ENCODE measurements around the gene ATG7.
"Not testable (repeated sequence)": the region's sequence is repeated elsewhere in the genome, so short reads cannot be mapped to it uniquely, and the experiment has no call there.

The ATG7 gene

DNA sequence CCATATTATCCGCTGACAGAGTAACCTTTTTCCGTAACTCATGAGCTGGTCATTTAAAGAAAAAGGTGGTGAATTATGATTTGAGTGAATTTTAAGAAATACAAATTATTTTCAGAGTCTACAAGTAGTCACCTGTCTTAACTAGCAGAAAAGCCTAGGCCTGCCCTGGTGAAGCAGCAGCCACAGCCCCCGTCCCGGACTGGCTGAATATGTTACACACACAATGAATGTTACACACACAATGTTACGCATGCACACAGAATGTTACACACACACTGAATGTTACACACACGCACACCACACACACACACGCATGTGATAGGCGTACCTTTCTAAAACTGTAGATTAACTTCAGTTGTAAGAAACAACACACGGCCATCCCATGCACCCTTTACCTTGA is 293.7 kb downstream of the ATG7 start:
- DNase-seq (ENCODE audit: low read depth in 3 of 3) = no peak

DNA sequence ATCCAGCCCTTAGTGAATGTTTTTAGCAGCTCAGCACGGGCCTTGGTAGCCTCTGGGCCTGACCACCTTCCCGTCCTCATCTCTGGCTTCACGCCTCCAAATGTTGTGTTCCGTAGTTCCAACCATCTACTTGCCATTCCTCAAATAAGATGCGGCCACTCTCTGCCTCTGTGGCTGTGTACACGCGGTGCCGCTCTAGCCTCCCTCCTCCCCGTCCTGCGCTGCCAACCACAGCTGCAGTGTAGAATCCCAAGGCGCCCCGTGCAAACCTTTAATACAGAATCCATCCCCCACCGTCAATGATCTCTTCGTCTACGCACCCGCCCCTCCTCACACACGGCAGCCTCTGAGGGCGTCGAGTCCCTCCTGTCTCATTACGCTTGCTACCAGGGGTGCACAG is 294.3 kb downstream of the ATG7 start:
- DNase-seq (ENCODE audit: low read depth in 3 of 3) = no peak

DNA sequence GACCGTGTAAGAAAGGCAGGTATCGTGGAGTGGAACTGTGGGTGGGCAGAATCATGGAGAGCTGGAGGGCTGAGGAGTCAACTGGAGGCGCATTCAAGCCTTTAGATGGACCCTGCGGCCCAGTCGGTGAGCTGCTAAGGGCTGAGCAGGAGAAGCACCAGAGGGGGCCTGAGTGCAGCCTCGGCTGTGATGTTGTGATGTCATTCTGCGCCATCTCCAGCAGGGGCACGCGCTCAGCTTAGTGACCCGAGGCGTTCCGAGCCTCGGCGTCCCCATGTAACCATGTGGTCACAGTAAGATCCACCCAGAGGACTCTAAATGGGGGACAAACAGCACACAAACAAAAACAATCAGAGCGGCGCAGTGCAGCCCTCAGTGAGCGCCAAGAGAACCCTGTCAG is 294.7 kb downstream of the ATG7 start:
- DNase-seq (ENCODE audit: low read depth in 3 of 3) = no peak

DNA sequence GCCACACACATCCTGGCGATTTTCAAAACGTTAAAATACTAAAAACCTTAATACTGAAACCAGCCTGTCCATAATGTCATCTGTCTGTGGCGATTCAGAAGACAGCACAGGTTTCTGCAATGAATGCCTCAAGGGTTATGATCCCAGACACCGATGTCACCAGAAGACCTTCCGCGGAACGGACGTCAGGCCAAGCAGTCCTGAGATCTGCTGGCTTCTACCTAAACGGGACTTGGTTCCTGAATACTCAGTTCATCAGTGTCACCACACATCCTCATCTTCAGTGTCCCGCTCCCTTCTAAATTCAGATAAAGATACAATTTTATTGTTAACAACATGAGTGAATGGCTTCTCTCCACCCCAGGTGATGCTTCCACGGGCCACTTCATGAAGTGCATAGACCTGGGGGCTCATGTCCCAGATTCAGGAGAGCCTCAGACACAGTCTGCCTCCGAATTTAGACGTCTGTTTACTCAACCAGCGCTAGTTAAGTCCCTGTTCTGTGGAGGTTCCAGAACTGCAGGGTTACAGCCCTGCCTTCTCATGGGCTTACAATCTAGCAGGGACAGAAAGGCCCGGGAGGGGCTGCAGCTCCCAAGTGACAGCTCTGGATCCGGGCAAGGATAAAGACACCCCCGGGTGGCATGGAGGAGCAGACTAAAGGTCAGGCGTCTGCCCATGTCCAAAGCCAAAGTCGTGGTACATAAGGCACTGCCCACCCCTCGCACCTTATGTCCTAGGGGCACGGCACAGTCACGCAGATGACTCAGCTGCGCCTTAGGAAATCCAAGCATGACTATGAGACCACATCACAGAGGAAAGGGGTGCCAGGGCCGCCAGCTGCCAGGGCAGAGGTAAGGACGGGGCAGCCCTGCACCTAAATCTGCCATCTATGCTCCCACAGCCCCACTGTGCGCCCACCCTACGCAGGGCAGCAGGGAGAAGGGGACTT is 295.6 kb downstream of the ATG7 start:
- DNase-seq (ENCODE audit: low read depth in 3 of 3) = no peak

DNA sequence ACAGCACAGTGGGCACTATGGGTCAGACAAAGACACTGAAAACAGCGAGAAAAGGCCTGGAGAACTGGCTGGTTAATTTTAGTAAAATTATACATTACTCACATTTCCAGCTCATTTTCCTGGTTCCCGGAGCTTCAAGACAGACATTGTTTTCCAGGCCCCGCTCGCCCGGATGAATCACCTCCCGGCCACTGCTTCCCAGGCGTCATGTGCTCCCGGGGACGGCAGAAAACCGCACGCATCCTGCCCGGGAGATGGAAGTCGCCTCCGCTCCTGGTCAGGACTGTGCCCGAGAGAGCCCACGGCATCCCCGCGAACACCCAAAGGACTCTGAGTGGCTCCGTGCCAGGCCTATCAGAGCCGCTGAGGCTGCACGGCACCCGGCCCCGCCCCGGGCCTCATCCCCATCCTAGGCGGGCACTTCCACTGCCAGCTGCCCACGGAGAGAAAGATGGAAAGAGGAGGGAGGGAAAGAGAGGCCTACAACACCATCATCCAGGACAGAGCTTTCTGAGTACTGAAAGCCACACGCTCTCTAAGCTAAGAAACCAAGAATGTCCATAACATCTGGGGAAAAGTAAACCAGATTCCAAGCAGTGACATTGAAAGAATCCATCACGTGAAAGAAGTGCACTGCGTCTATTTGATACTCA is 296.4 kb downstream of the ATG7 start:
- DNase-seq (ENCODE audit: low read depth in 3 of 3) = no peak

DNA sequence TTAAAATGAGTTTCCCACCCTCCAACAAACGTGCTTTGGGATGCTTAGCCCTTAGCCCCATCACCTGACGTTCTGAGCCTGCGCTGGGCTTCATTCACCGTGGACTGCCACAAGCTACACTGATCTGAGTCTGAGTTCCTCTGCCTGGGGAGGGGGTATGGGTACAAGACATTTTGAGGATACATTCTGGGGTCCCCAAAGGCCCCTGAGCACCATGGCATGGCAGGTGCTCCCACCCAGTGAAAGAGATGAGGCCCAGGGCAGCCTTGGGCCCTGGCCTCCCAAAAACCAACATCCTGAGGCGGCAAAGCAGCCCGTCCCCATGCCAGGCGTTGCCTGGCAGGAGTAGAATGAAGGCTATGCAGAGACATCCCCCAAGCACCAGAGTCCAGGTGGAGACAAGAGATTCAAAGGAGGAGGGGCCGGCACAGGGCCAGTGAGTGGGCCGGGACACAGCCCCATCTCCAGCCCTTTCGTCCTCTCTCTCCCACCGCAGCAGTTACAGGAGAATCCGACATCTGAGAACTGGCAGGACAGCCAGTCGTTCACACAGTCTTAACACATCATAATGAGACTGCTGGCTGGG is 297.1 kb downstream of the ATG7 start:
- DNase-seq (ENCODE audit: low read depth in 3 of 3) = no peak

DNA sequence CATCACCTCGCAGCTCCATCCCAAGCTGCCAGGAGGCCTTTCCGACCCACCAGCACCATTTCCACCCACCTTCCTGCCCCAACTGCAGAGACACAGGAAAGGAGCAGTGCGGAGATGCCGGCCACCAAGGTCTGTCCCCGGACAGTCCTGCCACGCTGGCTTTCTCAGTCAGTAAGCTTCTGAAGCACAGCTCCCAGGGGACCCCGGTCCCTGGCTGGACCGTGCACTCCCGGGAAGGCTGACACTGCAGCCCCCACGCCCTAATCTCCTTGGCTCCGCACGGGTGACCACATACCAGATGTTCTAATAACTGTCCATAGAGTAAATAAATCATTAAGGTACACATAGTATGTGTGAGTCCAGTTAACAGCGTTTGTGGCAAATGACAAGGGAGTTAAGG is 298.1 kb downstream of the ATG7 start:
- no peak for DNase-seq (ENCODE audit: low read depth in 3 of 3)

DNA sequence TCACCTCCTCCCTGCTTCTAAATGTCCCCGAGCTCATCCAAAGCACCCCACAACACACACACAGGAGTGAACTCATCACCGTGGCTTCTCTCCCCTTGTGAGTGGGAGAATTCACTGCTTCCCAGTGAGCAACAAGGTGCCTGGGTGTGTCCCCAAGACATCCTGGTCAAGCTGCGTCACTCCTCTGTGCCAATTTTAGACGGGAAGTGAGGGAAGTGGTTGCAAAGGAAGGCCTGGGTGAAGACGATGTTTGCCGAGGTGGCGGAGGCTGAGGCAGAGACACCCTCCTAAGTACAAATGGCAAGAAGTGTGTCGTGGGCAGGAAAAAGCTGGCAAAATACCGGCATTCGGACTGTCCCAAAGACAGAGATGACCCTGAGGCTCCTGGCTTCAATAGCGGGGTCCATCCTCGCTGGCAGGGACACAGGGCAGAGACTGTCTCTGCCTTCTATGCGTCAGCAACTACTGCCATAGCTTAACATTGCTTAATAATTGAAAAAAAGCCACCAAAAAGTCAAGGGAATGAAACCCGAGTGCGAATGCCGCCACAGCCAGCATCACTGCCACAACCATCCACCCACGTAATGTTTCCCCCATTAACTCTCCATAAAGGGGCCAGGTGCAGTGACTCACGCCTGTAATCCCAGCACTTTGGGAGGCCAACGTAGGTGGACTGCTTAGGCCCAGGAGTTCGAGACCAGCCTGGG is 298.7 kb downstream of the ATG7 start:
- no peak for DNase-seq (ENCODE audit: low read depth in 3 of 3)

DNA sequence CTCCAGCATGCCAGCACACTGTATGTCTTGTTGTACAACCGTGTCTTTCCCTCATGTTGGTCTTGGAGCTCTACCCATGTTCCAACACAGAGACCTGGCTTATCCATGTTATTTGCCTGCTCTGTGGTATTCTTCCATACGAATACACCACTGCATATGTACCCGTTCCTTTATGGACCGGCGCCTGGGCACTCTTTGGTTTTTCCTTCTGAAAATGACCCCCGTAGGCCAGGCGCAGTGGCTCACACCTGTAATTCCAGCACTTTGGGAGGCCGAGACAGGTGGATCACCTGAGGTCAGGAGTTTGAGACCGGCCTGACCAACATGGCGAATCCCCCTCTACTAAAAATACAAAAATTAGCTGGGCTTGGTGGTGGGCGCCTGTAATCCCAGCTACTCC is 300.5 kb downstream of the ATG7 start:
- not testable (repeated sequence) for DNase-seq (ENCODE audit: low read depth in 3 of 3)

DNA sequence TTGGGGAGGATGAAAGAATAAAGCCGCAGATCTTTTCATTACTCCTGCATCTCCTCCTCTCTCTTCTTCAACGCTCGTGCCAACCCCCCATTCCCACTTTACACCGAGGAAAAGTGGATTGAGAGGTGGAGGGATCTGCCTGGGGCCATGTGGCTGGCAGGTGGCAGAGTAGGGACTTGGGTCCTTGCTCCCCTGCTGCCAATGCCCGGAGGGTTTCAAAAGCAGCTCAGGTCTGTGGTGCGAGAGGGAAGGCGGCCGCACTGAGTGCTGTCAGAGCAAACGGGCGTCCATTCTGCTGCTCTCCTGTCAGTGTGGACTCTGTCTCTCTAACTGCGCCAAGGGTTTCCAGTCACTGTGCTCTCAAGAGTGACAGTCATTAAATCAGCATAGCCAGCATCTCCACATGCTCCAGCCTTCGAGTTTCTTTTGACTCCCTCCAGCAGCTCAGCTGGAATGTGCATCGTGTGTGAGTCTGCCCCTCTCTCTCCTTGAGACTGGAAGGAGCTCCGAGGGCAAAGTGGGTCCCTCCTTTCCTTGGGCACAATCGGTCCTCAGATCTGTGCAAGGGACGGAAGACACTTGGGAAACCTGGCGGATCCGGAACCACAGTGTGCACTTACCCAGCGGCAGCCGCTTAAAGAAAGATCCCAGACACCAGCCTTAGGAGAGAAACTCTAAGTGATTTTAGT is 302.9 kb downstream of the ATG7 start:
- DNase-seq (ENCODE audit: low read depth in 3 of 3) = no peak

DNA sequence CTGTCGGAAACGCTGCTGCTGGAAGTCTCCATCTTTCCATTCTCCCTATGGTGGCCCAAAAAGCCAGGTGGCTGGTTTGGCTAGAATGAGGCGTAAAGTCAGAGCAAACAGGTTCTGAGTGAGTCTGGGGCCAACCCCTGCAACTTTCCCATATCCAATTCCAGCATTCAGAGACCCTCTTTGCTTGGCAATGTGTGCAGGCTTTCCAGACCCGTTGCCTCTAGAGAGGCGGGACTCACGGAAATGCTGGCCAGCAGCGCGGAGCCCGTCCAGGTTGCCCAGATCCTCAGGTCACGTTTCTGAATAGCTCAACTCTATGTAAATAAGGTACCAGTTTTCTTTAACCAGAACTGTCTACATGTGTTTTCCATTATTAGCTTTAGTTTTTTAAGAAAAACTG is 303.5 kb downstream of the ATG7 start:
- no peak for DNase-seq (ENCODE audit: low read depth in 3 of 3)

DNA sequence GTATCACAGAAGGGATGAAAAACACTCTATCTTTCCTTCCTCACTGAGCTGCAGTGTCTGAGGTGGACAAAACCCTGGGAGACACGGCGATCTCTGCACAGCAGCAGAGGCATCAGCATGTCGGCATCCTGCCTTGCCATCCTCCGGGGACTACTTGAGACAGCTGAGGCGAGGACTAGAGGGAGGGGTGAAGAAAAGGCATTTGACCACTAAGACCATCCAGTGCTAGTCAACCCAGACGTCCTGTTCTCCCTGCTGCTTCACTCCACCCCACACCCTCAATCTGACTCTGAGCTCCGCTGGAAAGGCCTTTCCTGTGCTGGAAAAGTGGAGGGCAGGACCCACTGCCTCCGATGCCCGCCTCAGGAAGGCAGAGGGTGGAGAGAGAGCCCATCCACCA is 304.3 kb downstream of the ATG7 start:
- DNase-seq (ENCODE audit: low read depth in 3 of 3) = no peak

DNA sequence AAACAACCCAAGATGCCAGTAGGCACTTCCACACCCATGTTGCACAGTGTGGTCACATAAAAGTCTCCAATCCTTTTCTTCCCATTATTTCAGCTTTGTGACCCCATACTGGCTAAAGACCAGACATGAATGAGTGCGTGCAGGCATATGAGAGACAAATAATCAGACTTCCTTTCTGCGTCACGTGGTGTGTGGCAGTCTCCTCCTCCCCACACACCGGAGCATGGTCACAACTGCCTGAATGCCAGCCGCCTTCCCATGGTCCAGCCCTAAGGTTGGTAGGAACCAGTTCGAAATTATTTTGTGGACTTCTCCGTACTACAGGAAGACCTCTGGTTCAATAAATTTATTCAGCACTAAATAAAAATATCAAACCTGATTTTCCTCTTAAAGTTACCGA is 306.0 kb downstream of the ATG7 start:
- no peak for DNase-seq (ENCODE audit: low read depth in 3 of 3)

DNA sequence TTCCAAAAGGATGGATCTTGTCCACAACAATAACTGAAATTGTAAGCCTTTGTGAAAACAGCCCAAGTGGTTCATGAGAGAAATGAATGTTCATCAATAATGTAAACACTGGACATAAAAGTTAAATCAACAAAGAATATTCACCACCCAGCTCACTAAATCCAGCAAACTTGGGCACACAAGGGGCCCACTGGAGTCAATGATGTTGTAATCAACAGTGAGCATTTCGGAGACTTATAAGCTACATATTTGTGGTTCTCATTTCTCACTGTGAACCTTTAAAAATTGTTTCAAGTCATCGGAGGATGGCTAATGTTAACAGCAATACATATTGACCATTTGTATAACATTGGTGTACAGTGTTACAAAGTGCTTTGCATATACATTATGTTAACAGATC is 308.4 kb downstream of the ATG7 start:
- DNase-seq (ENCODE audit: low read depth in 3 of 3) = no peak

DNA sequence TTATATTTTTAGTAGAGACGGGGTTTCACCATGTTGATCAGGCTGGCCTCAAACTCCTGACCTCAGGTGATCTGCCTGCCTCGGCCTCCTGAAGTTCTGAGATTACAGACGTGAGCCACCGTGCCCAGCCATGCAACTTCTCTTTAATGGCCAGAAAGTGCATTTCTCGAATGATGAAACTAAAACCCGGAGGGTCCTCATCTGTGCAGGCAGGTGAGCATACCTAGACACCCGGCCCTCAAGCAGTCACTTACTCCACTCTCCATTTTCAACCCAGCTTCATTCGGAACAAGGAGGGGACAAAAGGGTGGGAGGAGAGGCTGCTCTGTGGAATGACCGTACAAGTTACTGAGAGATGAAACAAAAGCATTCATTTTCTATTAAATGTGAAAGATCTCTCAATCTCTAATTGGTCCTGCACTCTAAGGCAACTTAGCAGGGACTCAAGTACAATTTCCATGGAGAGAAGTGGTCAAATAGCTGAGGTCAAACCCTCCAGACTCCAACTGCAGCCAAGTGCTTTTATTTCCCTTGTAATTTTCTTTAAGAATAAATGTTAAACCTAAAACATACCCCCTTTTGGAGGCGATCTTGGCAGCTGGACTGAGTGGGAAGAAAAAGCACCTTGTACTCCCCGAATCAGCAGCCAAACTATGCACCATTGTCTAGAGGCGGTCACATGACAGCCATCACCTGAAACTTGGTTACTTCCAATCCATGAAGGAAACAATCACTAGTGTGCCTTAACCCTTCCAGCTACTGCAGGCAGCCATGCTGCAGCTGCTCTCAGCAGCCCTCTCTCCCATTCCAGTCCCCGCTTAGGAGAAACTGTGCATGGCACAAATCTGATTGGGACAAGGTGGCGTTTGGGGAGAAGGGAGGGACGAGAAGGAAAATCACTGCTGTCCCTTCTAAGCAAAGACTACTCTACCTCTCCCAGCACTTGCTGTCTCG is 309.3 kb downstream of the ATG7 start:
- no peak for DNase-seq (ENCODE audit: low read depth in 3 of 3)

DNA sequence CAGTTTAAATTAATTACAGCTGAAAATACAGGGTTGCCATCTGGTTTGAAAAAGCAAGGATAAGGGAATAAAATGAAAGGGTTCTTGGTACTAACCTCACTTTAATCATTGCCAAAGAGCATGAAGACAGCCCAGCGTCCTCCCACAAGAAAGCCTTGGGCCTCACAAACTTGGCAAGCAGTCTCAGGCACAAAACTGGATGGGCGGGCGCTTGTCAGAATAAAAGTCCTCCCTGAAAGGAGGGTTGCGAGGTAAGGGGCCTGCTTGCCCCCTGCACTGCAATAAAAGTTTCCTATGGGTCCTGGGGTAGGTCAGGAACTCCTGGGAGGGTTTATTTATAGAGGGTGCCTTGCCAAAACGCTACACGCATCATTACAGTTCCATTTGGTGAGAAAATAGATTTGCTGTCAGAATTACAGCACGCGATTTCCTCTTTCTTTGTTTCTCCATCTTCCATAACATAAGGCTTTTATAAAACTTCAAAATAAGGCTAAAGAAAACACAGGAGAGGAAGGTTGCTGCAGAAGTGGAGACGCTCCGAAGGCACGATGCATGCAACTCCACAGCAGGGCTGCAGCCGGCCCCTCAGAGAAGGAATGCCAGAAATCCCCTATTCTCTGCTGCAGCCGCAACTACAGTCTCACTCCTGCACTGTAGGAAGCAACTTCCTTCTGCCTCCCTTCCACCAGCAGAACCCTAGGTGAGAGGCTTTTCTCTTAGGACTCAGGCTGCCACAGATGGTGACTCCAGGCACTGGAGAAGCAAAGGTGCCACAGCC is 310.2 kb downstream of the ATG7 start:
- DNase-seq (ENCODE audit: low read depth in 3 of 3) = no peak

DNA sequence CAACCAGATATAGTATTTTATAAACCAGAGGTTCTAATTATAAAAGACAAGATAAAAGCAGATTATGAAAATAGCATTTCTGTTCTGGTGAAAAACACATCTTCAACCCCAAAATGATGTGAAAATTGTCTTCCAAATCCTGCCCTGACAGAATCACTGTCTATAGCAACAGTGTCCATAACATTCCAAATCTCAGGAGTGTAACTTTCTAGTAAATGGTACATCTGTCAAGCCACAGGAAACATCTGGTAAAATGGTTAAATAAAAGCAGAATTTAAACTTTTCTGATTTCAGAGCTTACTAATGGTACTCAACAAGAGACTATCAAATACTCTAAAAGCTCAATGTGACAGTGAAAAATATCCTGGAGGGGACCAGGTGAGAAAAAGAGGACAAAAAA is 311.0 kb downstream of the ATG7 start:
- DNase-seq (ENCODE audit: low read depth in 3 of 3) = no peak

DNA sequence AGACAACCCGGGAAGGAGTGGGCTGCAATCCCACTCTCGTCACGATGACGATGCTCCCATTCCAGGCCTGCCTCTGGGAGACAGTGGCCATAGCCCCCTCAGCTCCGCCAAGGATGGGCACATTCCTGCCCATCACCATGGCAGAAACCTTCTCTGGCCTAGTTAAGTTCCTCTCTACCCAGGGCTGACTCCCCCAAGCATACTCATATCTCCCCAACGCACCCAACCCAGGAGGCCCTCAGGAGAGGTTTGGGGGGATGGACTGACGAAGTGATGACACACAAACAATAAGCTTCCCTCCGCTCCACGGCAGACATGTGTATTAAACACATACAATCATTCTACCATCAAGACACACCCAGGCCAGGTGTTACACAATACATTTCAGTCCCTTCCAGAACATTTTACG is 311.4 kb downstream of the ATG7 start:
- DNase-seq (ENCODE audit: low read depth in 3 of 3) = no peak

DNA sequence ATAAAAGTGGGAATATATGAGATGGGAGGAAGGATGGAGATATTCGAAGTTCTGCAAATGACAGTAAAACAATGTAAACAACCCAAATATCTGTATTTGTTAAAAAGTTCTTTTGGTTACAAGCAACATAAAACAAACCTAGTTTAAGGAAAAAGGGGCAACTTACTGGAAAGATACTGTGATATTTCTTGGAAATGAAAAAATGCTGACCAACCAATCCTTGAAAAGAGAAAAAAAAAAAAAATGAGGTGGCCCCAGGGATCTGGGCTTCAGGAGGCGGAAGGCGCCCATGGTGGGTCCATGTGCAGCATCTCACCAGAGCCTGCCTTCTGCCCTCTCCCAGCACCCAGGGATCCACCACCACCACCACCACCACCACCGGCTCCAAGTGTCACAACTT is 312.4 kb downstream of the ATG7 start:
- no peak for DNase-seq (ENCODE audit: low read depth in 3 of 3)

DNA sequence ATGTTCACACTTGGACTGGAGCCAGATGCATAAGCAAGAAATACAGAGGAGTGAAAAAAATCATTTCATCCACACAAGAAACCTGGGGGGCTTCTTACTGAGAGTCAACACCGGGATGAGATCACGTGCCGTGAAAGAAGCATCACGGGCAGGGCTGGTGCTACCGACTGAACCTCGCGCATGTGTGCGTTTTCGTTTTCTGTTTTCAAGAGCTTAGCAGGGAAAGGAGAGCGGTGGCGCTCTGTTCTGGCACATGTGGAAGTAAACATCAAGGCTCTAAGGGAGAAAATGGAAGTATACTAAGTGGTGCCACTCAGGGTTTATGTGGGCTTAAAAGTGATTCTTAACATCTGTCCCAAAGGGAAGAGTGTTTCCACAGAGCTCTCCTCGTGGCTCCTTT is 315.6 kb downstream of the ATG7 start:
- DNase-seq (ENCODE audit: low read depth in 3 of 3) = no peak
